Chondrocyte (in vitro differentiated cells): ENCODE results near the gene DOCK6. TPM values are rescaled to one million over a fixed set of nuclear protein-coding genes. Genes with fewer than 3 reads are reported as not detected.

ENCODE experiments used
- DNase-seq: peaks from one replicate; pipeline ENCODE4 v3.0.0; 2021; ENCODE audit warnings: mixed read lengths, low spot score
- H3K27ac Mint-ChIP-seq: one replicate; pipeline ENCODE4 v1.8.0; 2021; ENCODE audit warnings: mild to moderate bottlenecking, moderate library complexity, mixed read lengths; ENCODE audit not compliant: unreplicated experiment
- H3K27me3 Mint-ChIP-seq: 2 replicates; pipeline ENCODE4 v1.8.0; 2021; ENCODE audit warnings: low read depth, mixed read lengths
- H3K36me3 Mint-ChIP-seq: 2 replicates; pipeline ENCODE4 v1.8.0; 2021; ENCODE audit warnings: low read depth, mixed read lengths
- H3K4me1 Mint-ChIP-seq: 2 replicates; pipeline ENCODE4 v1.8.0; 2021; ENCODE audit warnings: low read depth, mild to moderate bottlenecking, mixed read lengths
- H3K4me3 Mint-ChIP-seq: one replicate; pipeline ENCODE4 v1.8.0; 2021; ENCODE audit warnings: mild to moderate bottlenecking, moderate library complexity, mixed read lengths; ENCODE audit not compliant: unreplicated experiment
- H3K9me3 Mint-ChIP-seq: 2 replicates; pipeline ENCODE4 v1.8.0; 2021; ENCODE audit warnings: low read depth, mixed read lengths
- total RNA-seq: library from RNA; stranded (reverse); gene quantifications from 3 replicates; pipeline ENCODE4 v1.2.1, GENCODE V29; 2021
- TF ChIP-seq, protein P1 (sequence below): fragments of 200-600 bp; sonication (generic); IDR thresholded peaks from 2 replicates; pipeline ENCODE4 v1.5.0; 2021; ENCODE audit warnings: antibody characterized with exemption, mild to moderate bottlenecking, moderate library complexity

Gene DOCK6
- total RNA-seq, 1 donor from 2014 or later = 44.4 TPM

DNA sequence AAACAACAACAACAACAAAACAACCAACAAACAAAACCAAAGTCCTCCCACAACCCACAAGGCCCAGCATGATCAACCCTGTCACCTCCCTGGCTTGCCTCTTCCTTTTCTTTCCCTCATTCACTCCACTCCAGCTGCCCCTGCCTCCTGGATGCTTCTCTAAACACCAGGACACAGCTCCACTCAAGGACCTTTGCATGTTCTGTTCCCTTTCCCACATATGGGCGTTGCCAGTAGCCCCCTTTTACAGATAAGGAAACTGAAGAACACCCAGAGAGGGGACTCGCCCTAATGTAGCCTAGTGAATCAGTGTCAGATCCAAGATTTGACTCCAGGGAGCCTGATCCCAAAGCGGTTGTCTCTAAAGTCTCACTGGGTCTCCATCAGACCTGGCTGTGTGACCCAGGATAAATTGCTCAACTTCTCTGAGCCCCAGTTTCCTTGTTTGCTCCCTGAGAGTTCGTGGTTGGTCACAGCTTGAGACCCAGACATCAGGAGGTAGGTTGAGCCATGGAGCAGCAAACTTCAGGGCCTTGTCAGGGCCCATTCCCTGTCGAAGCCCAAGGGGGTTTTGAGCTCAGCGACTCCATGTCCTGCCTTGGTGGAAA lies 3.0 kb upstream of the DOCK6 start:
- no peaks in the 10 kb centered on the region for H3K9me3 Mint-ChIP-seq
- TF ChIP-seq, protein P1, sequence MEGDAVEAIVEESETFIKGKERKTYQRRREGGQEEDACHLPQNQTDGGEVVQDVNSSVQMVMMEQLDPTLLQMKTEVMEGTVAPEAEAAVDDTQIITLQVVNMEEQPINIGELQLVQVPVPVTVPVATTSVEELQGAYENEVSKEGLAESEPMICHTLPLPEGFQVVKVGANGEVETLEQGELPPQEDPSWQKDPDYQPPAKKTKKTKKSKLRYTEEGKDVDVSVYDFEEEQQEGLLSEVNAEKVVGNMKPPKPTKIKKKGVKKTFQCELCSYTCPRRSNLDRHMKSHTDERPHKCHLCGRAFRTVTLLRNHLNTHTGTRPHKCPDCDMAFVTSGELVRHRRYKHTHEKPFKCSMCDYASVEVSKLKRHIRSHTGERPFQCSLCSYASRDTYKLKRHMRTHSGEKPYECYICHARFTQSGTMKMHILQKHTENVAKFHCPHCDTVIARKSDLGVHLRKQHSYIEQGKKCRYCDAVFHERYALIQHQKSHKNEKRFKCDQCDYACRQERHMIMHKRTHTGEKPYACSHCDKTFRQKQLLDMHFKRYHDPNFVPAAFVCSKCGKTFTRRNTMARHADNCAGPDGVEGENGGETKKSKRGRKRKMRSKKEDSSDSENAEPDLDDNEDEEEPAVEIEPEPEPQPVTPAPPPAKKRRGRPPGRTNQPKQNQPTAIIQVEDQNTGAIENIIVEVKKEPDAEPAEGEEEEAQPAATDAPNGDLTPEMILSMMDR = no peak
- H3K27ac Mint-ChIP-seq = no peak overlapping the region
- DNase-seq = no peak
- peaks cover 38% of the 10 kb centered on the region for H3K4me1 Mint-ChIP-seq
- no peaks in the 10 kb centered on the region for H3K36me3 Mint-ChIP-seq
- H3K27me3 Mint-ChIP-seq = no peaks in the 10 kb centered on the region
- no peak overlapping the region for H3K4me3 Mint-ChIP-seq

- H3K36me3 Mint-ChIP-seq = no peaks in the 10 kb centered on the region
- no peaks in the 10 kb centered on the region for H3K9me3 Mint-ChIP-seq
- no peak overlapping the region for H3K4me3 Mint-ChIP-seq
- H3K27me3 Mint-ChIP-seq = no peaks in the 10 kb centered on the region
- H3K27ac Mint-ChIP-seq = no peak overlapping the region
- peaks cover 37% of the 10 kb centered on the region for H3K4me1 Mint-ChIP-seq
- no peak for DNase-seq
- TF ChIP-seq, protein P1 = no peak
These were observed 2.3 kb upstream of the DOCK6 start for GRCh38 chr19:11264452-11265176.

DNA sequence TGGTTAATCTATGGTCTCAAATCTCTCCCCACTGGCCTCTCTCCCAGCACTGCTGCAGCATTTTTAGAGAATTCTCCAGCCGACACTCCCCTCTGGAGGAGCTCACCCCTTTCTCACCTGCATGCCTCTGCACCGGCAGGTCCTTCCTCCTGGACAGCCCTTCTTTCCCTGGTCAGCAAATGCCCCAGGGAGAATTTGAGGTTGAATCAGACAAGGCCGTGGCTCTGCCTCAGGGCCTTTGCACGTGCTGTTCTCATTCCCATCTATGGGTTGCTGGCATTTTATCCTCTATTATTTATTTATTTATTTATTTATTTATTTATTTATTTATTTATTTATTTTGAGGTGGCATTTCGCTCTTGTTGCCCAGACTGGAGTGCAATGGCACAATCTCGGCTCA lies 1.4 kb upstream of the DOCK6 start:
- Mint-ChIP-seq H3K4me3 (peak overlapping the region; percentile 41), H3K27me3 (no peaks in the 10 kb centered on the region), H3K36me3 (no peaks in the 10 kb centered on the region), H3K27ac (no peak overlapping the region), H3K4me1 (peaks cover 28% of the 10 kb centered on the region), H3K9me3 (no peaks in the 10 kb centered on the region)
- DNase-seq = no peak
- TF ChIP-seq, protein P1 = no peak

- no peaks in the 10 kb centered on the region for H3K27me3 Mint-ChIP-seq
- peak overlapping the region; percentile 62 for H3K4me3 Mint-ChIP-seq
- peak overlapping the region; percentile 27 for H3K27ac Mint-ChIP-seq
- no peak for DNase-seq
- H3K4me1 Mint-ChIP-seq = peaks cover 16% of the 10 kb centered on the region
- no peaks in the 10 kb centered on the region for H3K9me3 Mint-ChIP-seq
- TF ChIP-seq, protein P1 = no peak
- no peaks in the 10 kb centered on the region for H3K36me3 Mint-ChIP-seq
These were observed 823 bp downstream of the DOCK6 start for GRCh38 chr19:11261431-11261970.

GRCh38 chr19:11260996-11261395 lies 1.3 kb downstream of the DOCK6 start:
- no peaks in the 10 kb centered on the region for H3K36me3 Mint-ChIP-seq
- no peaks in the 10 kb centered on the region for H3K27me3 Mint-ChIP-seq
- no peak for DNase-seq
- no peak overlapping the region for H3K27ac Mint-ChIP-seq
- peak overlapping the region; percentile 62 for H3K4me3 Mint-ChIP-seq
- peaks cover 14% of the 10 kb centered on the region for H3K4me1 Mint-ChIP-seq
- TF ChIP-seq, protein P1 = no peak
- H3K9me3 Mint-ChIP-seq = no peaks in the 10 kb centered on the region
